Measurements from ENCODE around the gene ILDR2.

- no peak for TF ChIP-seq CTCF (optimal IDR thresholded peaks at IDR 0.05 in 1 of 3, IDR thresholded peaks at IDR 0.05 in 1 of 3, conservative IDR thresholded peaks at IDR 0.05 in 1 of 3; ENCODE audit: extremely low read depth in 1 of 3, insufficient read depth in 2 of 3, low read length in 3 of 3)
- no peak for TF ChIP-seq EZH2 (IDR thresholded peaks at IDR 0.05; ENCODE audit: low read length)
These were observed 19.1 kb downstream of the ILDR2 start for GRCh38 chr1:166956057-166956850.
